GM12878 (cell line): ENCODE measurements around the gene CERKL. TPM values are rescaled to one million over a fixed set of nuclear protein-coding genes. Genes with fewer than 3 reads are reported as not detected.
A peak's percentile ranks its signal among the peaks of the same experiment; 100 is the strongest.

Experiments
- BHLHE40 ChIP-seq, 2 experiments: fragments of 450-650 bp in 1 of 2; IDR thresholded peaks; 2 replicates each; pipeline ENCODE4 v1.6.1; 2011 to 2017; ENCODE audit warnings: low read depth in 2 of 2, borderline replicate concordance in 1 of 2, improper control_type of control experiment in 1 of 2, low read length in 1 of 2, mild to moderate bottlenecking in 1 of 2
- CHD2 ChIP-seq: IDR thresholded peaks from 2 replicates; pipeline ENCODE4 v1.6.1; 2011; ENCODE audit warnings: low read depth, low read length, improper control_type of control experiment, borderline replicate concordance
- CREB1 ChIP-seq: IDR thresholded peaks from 2 replicates; pipeline ENCODE4 v1.6.1; 2012; ENCODE audit warnings: low read depth, mild to moderate bottlenecking, inconsistent platforms
- E2F8 ChIP-seq: fragments of 450-650 bp; IDR thresholded peaks from 2 replicates; pipeline ENCODE4 v1.6.1; 2018; ENCODE audit warnings: mild to moderate bottlenecking, low read depth, moderate library complexity; ENCODE audit not compliant: partially characterized antibody
- FOXK2 ChIP-seq: fragments of 450-650 bp; IDR thresholded peaks from 2 replicates; pipeline ENCODE4 v1.6.1; 2017; ENCODE audit warnings: mild to moderate bottlenecking, moderate library complexity
- GABPA ChIP-seq: IDR thresholded peaks from 2 replicates; pipeline ENCODE4 v1.6.1; 2014; ENCODE audit warnings: antibody characterized with exemption, low read depth, mild to moderate bottlenecking, inconsistent platforms
- GATAD2B ChIP-seq: fragments of 450-650 bp; conservative IDR thresholded peaks from 2 replicates; pipeline ENCODE4 v1.6.1; 2017; ENCODE audit warnings: low read depth, mild to moderate bottlenecking, moderate library complexity
- HDAC6 ChIP-seq: fragments of 200-600 bp; sonication (generic); IDR thresholded peaks from one replicate; pipeline ENCODE4 v1.8.0; 2017; ENCODE audit warnings: antibody characterized with exemption; ENCODE audit not compliant: unreplicated experiment
- IKZF2 ChIP-seq, 2 experiments: fragments of 450-650 bp; IDR thresholded peaks; 2 replicates each; pipeline ENCODE4 v1.6.1; 2017; ENCODE audit warnings: mild to moderate bottlenecking in 2 of 2, moderate library complexity in 2 of 2
- IRF3 ChIP-seq: fragments of 450-650 bp; IDR thresholded peaks from 2 replicates; pipeline ENCODE4 v1.6.1; 2014; ENCODE audit warnings: mild to moderate bottlenecking
- KDM1A ChIP-seq: fragments of 200-600 bp; sonication (generic); IDR thresholded peaks from 2 replicates; pipeline ENCODE4 v1.6.1; 2016; ENCODE audit warnings: borderline replicate concordance
- KLF5 ChIP-seq: fragments of 450-650 bp; IDR thresholded peaks from 2 replicates; pipeline ENCODE4 v1.6.1; 2014; ENCODE audit warnings: mild to moderate bottlenecking; ENCODE audit not compliant: partially characterized antibody
- MEF2B ChIP-seq: fragments of 450-650 bp; IDR thresholded peaks from 2 replicates; pipeline ENCODE4 v1.6.1; 2018; ENCODE audit warnings: mild to moderate bottlenecking, moderate library complexity; ENCODE audit not compliant: partially characterized antibody, poor library complexity, severe bottlenecking
- MTA2 ChIP-seq: fragments of 450-650 bp; IDR thresholded peaks from 2 replicates; pipeline ENCODE4 v1.6.1; 2016; ENCODE audit warnings: low read depth, mild to moderate bottlenecking, moderate library complexity
- NFIC ChIP-seq: IDR thresholded peaks from 2 replicates; pipeline ENCODE4 v1.6.1; 2012; ENCODE audit warnings: low read depth, mild to moderate bottlenecking, inconsistent platforms, low read length, moderate library complexity
- NFXL1 ChIP-seq: fragments of 450-650 bp; IDR thresholded peaks from 2 replicates; pipeline ENCODE4 v1.6.1; 2017; ENCODE audit warnings: antibody characterized with exemption, mild to moderate bottlenecking, borderline replicate concordance
- NR2C2 ChIP-seq: IDR thresholded peaks from 2 replicates; pipeline ENCODE4 v1.6.1; 2011; ENCODE audit warnings: borderline replicate concordance, low read depth; ENCODE audit not compliant: control insufficient read depth, insufficient read length
- REST ChIP-seq: IDR thresholded peaks from 2 replicates; pipeline ENCODE4 v1.6.1; 2012; ENCODE audit warnings: mild to moderate bottlenecking, low read depth, low read length
- SKIL ChIP-seq: fragments of 450-650 bp; IDR thresholded peaks from 2 replicates; pipeline ENCODE4 v1.6.1; 2017; ENCODE audit warnings: mild to moderate bottlenecking, low read depth, inconsistent platforms; ENCODE audit not compliant: poor library complexity, severe bottlenecking
- STAT1 ChIP-seq: fragments of 450-650 bp; conservative IDR thresholded peaks from 2 replicates; pipeline ENCODE4 v1.6.1; 2014; ENCODE audit warnings: antibody characterized with exemption, mild to moderate bottlenecking
- TBL1XR1 ChIP-seq: IDR thresholded peaks from 2 replicates; pipeline ENCODE4 v1.6.1; 2012; ENCODE audit warnings: low read depth, low read length, improper control_type of control experiment
- ZZZ3 ChIP-seq: IDR thresholded peaks from 2 replicates; pipeline ENCODE4 v1.6.1; 2011; ENCODE audit warnings: low read depth; ENCODE audit not compliant: control insufficient read depth, insufficient read length
- polyA plus RNA-seq, 11 experiments: library from polyadenylated mRNA; depleted of rRNA in 4 of 11; unstranded in 6 of 11; stranded (reverse) in 5 of 11; fragments of >200 nt; fragmentation: Nextera tagmentation in 4 of 11; fragmentation: Illumina TruSeq in 1 of 11; extraction: Ambion mirVana in 4 of 11; extraction: Trizol in 1 of 11; gene quantifications; 1 replicate in 1 of 11; 2 replicates in 10 of 11; pipeline versions ENCODE4 v1.2.1 to v1.2.3, GENCODE V29; 2011 to 2016; ENCODE audit warnings: inconsistent platforms in 2 of 11, missing spikeins in 2 of 11, low read depth in 1 of 11
- total RNA-seq, 4 experiments: library from RNA; depleted of rRNA in 3 of 4; stranded (reverse); fragments of >200 nt in 3 of 4; fragmentation: Illumina TruSeq in 1 of 4; extraction: Trizol in 1 of 4; gene quantifications; 2 replicates each; pipeline versions ENCODE4 v1.2.1 to v1.2.3, GENCODE V29; 2013 to 2021

CERKL gene
- total and polyA plus RNA-seq, 10 of the 15 experiments (the other 5 are each of a cell fraction or from before 2014, with no cell fraction given), result 0.05 to 23.0 (median 6.0) TPM; not detected in 2

GRCh38 chr2:181586569-181587081 lies 70.3 kb downstream of the CERKL start (continued):
- TF ChIP-seq MEF2B (peak; percentile 80), IKZF2 (IDR thresholded peaks at IDR 0.05) (peak; percentile 86 to 87), SKIL (peak; percentile 73), ZZZ3 (no peak), GATAD2B (peak; percentile 80; the same call in 1 of the 2 replicates), CHD2 (peak; percentile 54; the same call in 1 of the 2 replicates), GABPA (no peak), BHLHE40 (IDR thresholded peaks at IDR 0.05; ENCODE audit: borderline replicate concordance in 1 of 2, low read depth in 2 of 2, low read length in 1 of 2) (peak in 1 of 2 experiments; percentile 34; a peak in 1 of 4 replicates), NR2C2 (no peak), HDAC6 (no peak), REST (no peak), IRF3 (no peak), FOXK2 (no peak), NFXL1 (no peak), E2F8 (no peak), MTA2 (peak; percentile 92), STAT1 (no peak), KDM1A (no peak), KLF5 (no peak), TBL1XR1 (no peak), CREB1 (no peak), NFIC (no peak)
